GM19438 (cell line): ENCODE data around the gene EMC7.

Source experiments
- ATAC-seq: cut with Tn5 transposase; IDR thresholded peaks from one replicate; pipeline ENCODE4 v1.9.1; 2021; ENCODE audit warnings: low read depth; ENCODE audit not compliant: unreplicated experiment

Gene EMC7

GRCh38 chr15:34039790-34040113 lies 61.9 kb downstream of the EMC7 start:
- ATAC-seq = no peak

- peak; percentile 40 for ATAC-seq
Observed at GRCh38 chr15:34038871-34039789, 62.5 kb downstream of the EMC7 start, which contains the start of gene AVEN. Gene AVEN, minus strand, starts transcription at chr15:34039204. Its CDS starts 158 bp downstream, at chr15:34039046.

- ATAC-seq = peak; percentile 57
Observed at GRCh38 chr15:34038023-34038870, 63.4 kb downstream of the EMC7 start.
